ENCODE results near the gene CCDC40.

DNA sequence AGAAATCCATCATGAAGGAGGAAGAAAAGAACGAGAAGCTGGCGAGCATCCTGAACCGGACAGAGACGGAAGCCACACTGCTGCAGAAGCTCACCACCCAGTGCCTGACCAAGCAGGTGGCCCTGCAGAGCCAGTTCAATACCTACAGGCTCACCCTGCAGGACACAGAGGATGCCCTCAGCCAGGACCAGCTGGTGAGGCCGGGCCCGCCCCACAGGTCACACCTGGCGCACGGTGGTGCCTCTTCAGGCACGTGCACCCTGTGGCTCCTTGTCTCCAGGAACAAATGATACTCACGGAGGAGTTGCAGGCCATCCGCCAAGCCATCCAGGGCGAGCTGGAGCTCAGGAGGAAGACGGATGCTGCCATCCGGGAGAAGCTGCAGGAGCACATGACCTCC is 45.2 kb downstream of the CCDC40 start:
- TF ChIP-seq TAF1 (IDR thresholded peaks at IDR 0.05; ENCODE audit: borderline replicate concordance, insufficient read depth, low read length) (no peak), POLR2AphosphoS5 (IDR thresholded peaks at IDR 0.05; ENCODE audit: low read depth, low read length) (no peak), SIN3A (IDR thresholded peaks at IDR 0.05; ENCODE audit: borderline replicate concordance, insufficient read depth, low read length) (no peak), FOXP2 (optimal IDR thresholded peaks at IDR 0.05; ENCODE audit: borderline replicate concordance, extremely low read depth, extremely low read length, insufficient read depth) (no peak)
- TF ChIP-seq, protein P1, sequence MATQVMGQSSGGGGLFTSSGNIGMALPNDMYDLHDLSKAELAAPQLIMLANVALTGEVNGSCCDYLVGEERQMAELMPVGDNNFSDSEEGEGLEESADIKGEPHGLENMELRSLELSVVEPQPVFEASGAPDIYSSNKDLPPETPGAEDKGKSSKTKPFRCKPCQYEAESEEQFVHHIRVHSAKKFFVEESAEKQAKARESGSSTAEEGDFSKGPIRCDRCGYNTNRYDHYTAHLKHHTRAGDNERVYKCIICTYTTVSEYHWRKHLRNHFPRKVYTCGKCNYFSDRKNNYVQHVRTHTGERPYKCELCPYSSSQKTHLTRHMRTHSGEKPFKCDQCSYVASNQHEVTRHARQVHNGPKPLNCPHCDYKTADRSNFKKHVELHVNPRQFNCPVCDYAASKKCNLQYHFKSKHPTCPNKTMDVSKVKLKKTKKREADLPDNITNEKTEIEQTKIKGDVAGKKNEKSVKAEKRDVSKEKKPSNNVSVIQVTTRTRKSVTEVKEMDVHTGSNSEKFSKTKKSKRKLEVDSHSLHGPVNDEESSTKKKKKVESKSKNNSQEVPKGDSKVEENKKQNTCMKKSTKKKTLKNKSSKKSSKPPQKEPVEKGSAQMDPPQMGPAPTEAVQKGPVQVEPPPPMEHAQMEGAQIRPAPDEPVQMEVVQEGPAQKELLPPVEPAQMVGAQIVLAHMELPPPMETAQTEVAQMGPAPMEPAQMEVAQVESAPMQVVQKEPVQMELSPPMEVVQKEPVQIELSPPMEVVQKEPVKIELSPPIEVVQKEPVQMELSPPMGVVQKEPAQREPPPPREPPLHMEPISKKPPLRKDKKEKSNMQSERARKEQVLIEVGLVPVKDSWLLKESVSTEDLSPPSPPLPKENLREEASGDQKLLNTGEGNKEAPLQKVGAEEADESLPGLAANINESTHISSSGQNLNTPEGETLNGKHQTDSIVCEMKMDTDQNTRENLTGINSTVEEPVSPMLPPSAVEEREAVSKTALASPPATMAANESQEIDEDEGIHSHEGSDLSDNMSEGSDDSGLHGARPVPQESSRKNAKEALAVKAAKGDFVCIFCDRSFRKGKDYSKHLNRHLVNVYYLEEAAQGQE (IDR thresholded peaks at IDR 0.05; ENCODE audit: insufficient read depth in 1 of 2, low read depth in 2 of 2, low read length in 2 of 2), result no peak

Data from PFSK-1 (cell line).